ENCODE measurements around the gene IGDCC3.

The IGDCC3 gene

DNA sequence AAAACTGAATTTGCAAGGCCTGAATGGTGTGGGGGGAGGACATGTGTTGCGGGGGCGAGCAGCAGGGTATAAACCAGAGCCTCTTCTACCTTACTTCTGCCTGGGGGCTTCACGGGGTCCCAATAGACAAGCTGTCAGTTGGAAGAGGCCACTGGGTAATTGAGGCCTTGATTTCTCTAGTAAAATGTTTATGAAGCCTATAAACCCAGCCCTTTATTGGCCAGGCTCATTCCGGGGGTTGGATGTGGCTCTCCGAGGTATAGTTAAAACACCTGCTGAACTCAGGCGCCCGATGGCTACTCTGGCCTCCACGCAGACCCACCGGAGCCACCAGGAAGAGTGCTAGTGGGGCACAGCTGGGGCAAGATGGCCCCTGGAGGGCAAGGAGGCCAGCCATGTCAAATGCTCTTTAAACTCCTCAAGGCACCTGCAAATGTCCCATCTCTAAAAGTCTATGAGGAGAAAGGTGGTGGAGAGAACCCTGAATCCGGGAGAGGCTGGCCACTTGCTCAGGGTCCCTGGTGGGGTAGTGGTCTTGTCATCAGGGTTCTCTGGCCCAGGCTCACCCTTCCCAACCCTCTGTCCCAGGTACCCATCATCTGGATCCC lies 34.3 kb downstream of the IGDCC3 start:
- no peak for DNase-seq (ENCODE audit: low read depth)

DNA sequence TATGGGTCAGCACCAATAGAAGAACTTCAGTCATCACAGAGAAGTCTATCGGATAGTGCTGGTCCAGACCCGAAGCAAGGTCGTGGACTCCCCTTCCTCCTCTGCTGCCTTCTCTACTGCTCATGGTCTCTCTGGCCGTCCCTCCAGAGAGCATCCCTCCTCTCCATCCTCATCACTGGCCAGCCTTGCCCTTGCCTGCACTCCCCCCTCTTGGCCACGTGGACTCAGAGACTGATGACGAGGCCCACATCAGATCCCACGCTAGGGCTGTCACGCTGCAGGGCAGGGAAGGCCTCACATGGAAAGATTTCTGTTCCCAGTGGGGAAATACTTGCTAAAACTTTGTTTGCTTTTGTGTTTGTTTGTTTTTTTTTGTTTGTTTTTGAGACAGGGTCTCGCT lies 35.3 kb downstream of the IGDCC3 start:
- DNase-seq (ENCODE audit: low read depth), result no peak

DNA sequence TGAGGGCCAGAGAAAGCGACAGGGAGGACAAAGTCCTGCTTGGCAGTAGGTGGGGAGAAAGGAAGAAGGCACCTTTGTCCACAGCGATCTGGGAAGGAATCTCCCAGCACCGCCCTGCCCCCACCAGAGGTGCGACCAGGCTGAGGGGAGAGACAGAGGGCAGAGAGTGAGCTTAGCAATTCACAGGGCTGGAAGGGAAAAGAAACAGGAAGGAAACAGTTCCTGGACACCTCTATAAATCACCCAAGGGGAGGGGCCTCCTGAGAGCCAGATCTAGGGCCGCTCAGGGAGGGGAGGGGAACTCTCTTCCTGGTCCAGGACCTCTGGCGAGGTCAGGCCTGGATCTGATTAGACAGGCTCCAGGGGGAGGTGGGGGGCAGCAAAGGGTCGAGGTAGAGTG lies 37.9 kb downstream of the IGDCC3 start:
- no peak for DNase-seq (ENCODE audit: low read depth)

DNA sequence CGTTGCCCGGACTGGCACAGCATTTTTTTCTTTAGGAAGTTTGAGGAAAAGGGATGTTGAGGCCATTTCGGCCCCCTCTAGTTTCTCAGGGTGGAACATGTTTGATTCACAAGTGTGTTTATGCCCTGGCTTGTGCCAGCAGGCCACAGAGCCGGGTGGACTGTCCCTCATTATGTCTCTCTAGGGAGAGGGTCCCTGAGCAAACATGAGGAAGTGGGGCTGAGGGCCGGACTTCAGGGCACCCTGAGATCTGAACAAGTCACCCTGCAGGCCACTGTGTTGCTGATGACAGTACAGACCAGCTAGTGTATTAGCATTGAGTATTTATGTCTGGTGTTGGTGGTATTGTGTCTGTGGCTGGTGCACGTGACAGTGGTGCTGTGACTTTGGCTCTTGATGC lies 38.4 kb downstream of the IGDCC3 start:
- DNase-seq (ENCODE audit: low read depth), result no peak

DNA sequence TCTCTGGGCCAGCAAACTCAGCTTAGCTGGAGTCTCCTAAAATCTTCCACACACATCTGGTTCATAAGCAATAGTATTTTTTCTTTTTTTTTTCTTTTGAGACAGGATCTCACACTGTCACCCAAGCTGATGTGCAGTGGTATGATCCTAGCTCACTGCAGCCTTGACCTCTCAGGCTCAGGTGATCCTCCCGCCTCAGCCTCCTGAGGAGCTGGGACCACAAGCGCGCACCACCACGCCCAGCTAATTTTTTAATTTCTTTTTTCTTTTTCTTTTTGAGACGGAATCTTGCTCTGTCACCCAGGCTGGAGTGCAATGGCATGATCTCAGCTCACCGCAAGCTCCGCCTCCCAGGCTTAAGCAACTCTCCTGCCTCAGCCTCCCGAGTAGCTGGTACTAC lies 39.0 kb downstream of the IGDCC3 start:
- no peak for DNase-seq (ENCODE audit: low read depth)

- DNase-seq (ENCODE audit: low read depth), result no peak
These were observed 39.4 kb downstream of the IGDCC3 start for GRCh38 chr15:65338366-65338765.

- DNase-seq (ENCODE audit: low read depth), result no peak
These were observed 40.2 kb downstream of the IGDCC3 start for GRCh38 chr15:65337436-65338070.

DNA sequence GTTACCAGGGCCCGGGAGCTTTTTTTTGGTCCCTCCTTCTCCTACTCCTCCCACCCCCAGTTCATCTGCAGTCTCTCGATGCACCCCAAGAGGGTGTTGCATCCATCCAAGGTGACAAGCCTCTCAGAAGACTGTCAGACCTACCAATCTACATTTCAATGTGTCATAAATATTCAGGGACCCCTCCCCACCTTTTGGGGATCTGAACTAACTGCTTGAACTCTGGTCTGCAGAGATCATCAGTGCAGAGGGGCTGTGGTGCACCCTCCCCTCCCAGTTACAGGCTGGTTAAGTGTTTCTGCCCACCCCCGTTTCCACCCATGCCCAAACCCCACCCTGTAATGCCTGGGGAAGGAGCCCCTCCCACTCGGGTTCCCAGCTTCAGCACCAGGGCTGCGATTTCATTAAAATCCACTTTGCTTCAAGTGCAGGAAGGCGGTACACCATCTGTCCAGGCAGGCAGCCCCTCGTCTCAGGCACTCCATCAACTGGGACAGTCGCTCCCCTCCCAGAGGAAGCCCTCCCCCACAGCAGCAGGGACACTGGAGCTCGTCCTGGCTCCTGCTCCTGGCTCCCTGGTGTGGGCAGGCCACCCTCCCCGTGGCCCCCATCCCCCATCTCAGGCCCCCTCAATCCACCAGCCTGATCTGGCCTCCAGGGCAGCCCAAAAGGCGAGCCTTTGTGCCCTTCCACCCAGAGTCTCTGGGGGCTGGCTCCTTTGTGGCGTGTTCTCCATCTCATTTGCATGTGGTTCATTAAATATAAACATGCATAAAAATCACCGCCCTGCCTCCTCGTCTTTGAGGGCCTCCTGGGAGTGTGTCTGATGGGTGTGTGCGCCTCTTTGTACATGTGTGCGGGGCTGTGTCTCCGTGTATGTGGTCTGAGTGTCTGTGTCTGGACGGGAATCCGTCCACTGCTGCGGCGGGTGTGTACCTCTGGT lies 41.0 kb downstream of the IGDCC3 start:
- no peak for DNase-seq (ENCODE audit: low read depth)

- DNase-seq (ENCODE audit: low read depth), result no peak
These were observed 42.3 kb downstream of the IGDCC3 start for GRCh38 chr15:65335278-65336055.

- DNase-seq (ENCODE audit: low read depth), result no peak
These were observed 43.1 kb downstream of the IGDCC3 start for GRCh38 chr15:65334586-65335231.

GRCh38 chr15:65333856-65334255 lies 43.9 kb downstream of the IGDCC3 start:
- no peak for DNase-seq (ENCODE audit: low read depth)

DNA sequence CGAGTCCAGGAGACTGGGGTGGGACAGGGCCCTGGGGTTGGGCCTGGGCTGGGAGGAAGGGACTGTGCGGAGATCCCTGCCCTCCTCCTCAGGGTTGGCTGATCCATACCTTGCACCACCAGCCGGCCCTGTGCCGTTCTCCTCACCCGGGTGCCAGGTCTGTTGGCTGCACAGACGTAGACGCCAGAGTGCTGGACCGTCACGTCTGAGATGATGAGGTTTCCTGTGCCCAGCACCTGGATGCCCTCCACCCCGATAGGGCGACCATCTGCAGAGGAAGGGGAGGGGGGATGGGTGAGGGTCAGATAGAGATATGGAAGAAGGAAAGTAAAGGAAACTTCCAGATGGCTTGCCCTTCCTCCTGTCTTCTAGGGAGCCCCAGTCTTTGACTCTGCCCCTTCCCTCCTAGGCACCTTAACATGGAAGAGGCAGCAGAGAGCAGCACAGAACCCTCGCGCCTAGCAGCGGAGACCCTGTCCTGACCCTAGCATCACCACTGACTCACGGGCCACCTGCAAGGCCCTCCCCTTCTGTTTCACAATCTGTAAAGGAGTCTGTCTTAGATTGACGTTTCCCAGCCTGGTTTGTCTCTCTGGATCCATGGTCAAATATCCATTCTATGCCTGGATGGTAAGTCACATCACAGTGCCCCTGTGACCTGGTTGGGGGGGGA lies 44.5 kb downstream of the IGDCC3 start:
- no peak for DNase-seq (ENCODE audit: low read depth)

- no peak for DNase-seq (ENCODE audit: low read depth)
These were observed 45.2 kb downstream of the IGDCC3 start for GRCh38 chr15:65332391-65333147.

DNA sequence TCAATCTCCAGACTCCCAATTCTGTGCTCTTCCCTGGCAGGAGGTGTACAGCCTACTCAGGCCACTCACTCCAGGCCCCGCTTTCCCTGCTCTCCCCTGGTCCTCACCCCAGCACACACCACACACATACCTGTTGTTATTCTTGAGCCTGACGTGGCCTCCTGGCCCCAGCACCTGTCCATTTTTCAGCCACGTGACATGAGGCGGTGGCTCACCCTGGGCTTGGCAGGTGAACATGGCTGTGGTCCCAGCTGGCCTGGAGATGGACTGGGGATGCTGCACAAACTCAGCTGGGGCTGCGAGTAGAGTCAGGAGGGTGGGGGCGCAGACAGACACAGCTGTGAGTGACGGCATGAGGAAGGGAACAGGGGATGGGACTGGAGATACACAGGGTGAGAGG lies 46.0 kb downstream of the IGDCC3 start:
- DNase-seq (ENCODE audit: low read depth), result no peak

DNA sequence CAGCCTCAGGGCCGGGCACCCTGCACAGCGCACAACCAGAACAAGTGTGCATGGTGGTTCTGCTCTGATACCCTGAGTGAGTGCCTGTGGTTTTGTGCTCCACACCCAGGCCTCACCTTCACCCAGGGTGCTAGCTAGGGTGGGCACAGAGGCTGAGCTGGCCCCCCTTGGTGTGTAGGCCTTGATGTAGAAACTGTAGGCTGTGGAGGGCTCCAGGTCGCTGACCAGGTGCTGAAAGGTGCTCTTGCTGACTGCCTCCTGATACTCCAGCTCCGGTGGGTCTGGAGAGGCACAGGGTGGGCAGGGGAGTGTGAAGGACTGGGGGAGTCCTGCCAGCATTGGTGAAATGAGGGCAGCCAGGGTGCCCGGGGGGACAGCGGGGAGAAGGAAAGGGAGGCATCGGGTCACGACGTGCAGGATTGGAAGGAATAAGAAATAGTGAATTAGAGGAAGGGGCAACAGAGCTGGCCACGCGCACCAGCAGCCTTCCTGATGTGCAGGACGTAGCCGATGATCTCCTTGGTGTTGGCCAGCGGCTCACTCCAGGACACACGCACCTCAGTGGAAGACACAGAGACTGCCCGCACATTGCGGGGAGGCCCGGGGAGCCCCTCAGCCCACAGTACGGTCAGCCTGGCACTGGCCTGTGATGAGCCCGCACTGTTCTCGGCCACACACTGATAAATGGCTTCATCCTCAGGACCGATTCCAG lies 46.7 kb downstream of the IGDCC3 start:
- no peak for DNase-seq (ENCODE audit: low read depth)

DNA sequence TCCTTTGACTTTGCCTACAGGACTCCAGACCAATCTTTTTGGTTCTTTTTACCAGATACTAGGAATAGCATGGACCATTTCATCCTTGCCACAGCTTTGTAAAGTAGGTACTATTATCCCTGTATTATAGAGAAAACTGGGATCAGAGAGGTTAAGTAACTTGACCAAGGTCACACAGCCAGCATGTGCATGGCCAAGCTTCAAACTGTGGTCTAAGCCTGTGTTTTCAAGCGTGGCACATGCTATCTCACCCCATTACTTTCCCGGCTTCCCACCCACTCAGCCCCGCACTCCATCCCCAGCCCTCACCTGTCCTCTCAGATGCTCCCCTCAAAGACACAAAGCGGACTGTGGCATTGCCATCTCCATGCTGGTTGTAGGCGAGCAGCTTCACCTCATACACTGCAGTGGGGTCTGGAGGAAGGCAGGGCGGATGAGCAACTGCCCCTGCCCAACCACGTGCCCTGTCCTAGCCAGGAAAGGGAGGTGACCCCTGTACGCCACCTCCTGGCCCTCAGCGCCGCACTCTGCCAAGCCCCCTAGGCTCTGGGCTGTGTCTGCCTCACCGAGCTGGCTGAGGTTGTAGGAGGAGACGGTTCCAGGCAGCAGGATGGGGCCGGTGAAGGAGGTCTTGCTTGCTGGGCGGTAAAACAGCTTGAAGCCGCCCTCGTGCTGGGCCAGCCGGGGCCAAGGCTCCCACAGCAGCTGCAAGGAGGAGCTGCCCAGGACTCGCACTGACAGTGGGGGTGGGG lies 47.6 kb downstream of the IGDCC3 start:
- DNase-seq (ENCODE audit: low read depth), result no peak

DNA sequence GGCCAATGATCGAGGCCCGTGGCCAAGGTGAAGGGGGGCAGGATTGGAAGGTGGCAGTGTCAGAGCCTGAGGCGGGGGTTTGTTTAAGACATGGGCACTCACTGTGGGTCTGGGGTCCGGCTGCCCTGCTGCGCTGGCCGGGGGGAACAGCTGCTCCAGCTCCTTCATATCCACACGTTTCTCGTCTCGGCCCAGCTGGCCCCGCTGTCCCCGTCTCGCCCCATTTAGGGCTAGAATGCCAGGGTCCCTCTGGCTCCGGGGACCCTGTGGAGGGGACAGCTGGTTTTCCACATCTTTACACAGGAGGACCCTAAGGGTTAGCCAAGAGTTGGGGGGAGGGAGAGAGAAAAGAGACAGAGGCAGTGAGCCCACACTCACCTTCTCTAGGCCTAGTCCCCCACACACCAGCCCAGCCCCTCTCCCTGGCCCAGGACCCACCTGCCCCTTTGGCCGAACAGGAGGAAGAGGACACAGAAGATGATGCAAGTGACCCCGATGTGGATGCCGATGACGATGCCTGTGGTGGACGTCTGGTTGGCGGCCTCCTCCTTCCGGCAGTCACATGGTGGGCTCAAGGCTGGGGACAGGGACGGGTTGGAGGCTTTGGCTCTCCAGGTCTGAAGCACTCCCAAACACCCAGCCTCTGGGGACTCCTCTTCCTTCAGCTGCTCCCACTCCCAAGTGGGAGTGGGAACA lies 48.4 kb downstream of the IGDCC3 start:
- no peak for DNase-seq (ENCODE audit: low read depth)

DNA sequence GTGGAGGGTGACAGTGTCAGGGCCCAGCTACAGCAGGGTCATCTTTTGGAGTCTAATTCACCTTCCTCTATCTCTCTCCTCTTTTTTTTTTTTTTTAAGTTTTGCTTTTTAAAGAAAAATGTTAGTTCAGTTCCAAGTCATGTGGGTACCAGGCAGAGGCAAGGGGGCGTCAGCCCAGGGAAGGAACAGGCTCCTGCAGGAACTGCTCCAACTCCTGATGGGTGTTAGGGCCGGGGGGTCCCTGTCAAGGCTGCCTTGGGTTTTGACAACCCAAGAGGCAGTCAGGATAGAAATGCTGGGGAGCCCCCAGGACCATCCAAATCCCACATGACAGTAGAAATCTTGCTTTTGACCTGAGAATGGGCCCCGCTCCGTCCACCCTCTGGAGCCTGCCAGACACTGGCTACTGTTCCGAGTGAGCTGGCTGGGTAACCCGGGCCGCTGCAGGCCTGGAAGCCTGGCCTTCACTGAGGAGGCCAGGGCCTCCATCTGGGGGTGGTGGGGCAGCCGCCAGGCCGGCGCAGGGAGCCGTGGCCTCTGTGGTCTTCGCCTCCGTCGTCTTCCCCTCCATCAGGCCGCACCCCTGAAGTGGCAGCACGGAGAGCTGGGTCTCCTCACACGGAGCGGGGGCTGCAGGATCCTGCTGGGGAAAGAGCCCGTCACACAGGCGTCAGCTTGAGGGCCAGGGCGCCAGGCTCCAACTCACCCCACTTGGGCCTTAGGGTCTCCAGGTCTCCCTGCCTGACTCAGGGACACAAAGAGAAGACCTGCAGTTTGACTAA lies 49.1 kb downstream of the IGDCC3 start:
- DNase-seq (ENCODE audit: low read depth), result no peak

Measured in activated T-cell treated with anti-CD3 and anti-CD28 coated beads for 1 hour (primary cell).